DMS53 treated with DMSO at 0.1 percent for 48 hours (cell line): ENCODE measurements around the gene UPF3A.
"Not testable (repeated sequence)": the region's sequence is repeated elsewhere in the genome, so short reads cannot be mapped to it uniquely, and the experiment has no call there.

Source experiments
- DNase-seq: peaks from one replicate; lab custom pipeline; 2025; ENCODE audit not compliant: unreplicated experiment; lab: John Stamatoyannopoulos, UW

UPF3A gene

DNA sequence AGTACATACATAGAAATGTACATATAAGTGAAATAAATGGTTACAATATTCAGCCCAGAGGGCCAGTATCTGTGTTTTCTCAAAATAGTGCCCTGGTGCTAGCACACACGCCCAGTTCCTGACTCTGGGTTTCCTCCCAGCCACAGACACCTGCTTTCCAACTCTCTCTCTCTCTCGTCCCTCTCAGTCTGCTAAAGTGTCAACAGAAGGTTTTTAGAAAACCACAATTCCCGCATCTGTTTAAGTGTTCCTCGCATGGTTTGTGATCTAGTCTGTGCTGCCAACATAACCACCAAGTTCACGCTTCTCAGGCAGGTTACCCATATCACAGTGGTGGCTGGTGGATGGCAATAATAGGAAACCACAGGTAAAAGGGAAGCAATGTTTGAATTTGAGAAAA, 17.8 kb upstream of the UPF3A start:
- no peak for DNase-seq

DNA sequence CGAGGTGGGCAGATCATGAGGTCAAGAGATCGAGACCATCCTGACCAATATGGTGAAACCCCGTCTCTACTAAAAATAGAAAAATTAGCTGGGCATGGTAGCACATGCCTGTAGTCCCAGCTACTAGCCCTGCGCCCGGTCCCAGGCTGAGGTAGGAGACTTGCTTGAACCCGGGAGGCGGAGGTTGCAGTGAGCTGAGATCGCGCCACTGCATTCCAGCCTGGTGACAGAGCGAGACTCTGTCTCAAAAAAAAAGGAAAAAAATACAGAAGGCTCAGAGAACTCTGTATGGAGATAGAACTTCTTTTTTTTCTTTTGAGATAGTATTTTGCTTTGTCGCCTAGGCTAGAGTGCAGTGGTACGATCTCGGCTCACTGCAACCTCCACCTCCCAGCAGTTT, 17.1 kb upstream of the UPF3A start:
- not testable (repeated sequence) for DNase-seq

GRCh38 chr13:114264886-114265611, 16.4 kb upstream of the UPF3A start:
- no peak for DNase-seq

DNA sequence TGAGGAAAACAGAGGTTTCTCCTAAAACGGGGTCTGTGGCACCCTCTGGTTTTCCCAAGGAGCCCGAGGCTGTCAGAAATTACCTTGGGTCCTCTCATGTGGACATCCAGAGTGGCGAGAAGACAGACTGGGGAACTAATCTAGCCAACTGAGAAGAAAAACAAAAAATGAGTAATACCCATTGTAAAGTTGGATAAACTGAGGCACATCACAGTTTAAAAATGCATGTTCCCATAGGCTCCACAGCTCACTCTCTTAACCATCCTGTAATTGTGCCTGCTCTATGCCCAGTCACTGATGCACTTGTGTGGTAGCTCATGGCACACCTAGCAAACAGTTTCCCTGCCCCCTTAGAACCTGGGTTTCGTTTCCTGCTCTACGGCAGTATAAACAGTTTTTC, 15.2 kb upstream of the UPF3A start:
- no peak for DNase-seq

DNA sequence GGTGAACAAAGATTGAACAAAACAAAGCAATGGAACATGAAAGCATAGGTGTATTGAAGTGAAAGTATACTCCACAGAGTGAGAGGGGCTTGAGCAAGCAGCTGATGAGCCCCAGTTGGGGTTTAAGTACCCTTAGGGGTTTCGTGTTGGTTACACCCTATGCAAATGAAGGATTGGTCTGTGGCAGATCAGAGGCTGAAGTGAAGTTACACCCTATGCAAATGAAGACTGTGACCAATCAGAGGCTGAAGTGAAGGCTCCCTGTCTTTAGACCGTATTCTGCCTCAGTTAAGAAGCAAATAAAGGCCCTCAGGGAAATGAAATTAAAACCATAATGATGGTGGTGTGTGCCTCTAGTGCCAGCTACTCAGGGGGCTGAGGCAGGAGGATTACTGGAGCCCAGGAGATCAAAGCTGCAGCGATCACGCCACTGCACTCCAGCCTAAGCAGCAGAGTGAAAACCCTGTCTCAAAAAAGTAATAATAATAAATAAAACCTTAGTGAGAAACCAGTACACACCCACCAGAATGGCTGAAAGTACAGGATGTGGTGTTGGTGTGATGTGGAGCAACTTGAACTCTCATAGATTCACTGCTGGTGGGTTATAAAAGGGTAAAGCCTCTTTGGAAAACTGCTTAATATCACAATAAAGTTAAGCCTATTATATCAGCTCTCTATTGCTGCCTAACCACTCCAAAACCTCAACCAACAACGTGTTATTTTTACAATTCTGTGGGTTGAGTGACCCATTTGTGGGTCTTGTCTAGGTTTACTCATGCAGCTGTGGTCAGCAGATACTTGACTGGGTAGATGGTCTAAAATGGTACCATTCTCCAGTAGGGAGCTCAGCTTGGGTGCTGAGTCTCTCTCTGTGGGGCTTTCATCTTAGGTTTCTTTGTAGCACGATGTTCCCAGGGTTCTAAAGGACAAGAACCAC, 12.8 kb upstream of the UPF3A start:
- no peak for DNase-seq

DNA sequence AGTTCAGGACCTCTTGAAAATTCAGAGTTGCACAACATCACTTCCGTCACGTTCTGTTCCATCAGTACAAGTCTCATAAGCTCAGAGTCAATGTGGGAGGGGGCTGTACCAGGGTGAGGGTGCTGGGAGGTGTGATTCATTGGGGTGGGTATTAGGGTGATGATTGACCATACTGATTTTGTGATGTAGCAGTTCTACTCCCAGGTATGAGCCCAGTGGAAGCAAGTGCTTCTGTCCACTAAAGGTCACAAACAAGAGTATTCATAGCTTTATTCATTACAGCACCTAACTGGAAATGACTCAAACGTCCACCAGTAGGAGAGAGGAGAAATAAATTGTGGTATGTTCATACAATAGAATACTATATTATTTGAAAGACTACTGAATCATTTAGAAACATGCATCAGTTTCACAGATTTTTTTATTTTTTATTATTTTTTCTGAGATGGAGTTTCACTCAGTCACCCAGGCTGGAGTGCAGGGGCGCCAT, 12.1 kb upstream of the UPF3A start:
- no peak for DNase-seq

DNA sequence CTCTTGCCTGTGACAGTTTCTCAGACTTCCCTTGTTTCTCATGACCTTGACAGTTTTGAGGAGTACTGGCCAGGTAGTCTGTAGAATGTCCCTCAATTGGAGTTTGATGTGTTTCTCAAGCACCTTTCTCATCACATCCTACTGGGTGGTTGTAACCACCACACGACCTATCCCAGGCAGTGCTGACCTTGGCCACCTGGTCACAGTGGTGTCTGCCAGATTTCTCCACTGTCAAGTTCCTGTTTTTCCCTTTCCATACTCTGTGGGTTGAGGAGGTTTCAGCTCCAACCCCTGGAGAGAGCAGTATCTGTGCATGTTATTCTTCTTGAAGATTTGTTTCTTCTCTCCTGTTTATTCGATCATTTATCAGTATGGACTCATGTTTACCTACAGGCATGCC, 8.4 kb upstream of the UPF3A start:
- DNase-seq: no peak

GRCh38 chr13:114275304-114275703, 6.1 kb upstream of the UPF3A start:
- no peak for DNase-seq

- no peak for DNase-seq
Measured at GRCh38 chr13:114279146-114279545, 2.3 kb upstream of the UPF3A start.

- DNase-seq: no peak
Measured at GRCh38 chr13:114279758-114280355, 1.5 kb upstream of the UPF3A start.

DNA sequence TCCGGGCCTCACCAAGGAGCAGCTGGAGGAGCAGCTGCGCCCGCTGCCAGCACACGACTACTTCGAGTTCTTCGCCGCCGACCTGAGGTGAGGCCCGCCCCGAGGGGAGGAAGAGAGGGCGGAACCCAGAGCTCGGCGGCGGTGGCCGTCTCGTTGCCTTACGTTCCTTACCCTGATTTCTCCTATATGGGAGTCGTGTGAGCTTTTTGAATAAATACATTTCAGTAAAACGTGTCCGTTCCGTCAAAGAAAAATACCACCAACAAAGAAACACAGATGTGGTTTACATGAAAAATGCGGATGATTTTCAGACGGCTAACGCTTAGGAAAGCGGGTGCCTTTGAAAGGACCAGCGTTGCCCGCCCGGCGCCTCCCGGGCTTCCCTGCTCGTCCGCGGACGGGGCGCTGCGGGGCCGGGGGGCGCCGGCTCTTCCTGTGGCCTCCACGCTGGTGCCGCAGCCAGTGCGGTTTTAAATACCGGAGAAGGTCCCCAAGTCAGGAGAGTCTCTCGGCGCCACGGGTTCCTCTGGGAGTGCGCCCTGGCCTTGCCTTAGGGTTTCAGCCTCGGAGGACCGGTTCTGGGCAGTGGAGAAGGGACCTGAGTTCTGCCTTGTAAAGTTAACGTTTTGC, 755 bp downstream of the UPF3A start:
- DNase-seq: peak; percentile 21

- DNase-seq: no peak
Measured at GRCh38 chr13:114283576-114283975, 2.2 kb downstream of the UPF3A start.

DNA sequence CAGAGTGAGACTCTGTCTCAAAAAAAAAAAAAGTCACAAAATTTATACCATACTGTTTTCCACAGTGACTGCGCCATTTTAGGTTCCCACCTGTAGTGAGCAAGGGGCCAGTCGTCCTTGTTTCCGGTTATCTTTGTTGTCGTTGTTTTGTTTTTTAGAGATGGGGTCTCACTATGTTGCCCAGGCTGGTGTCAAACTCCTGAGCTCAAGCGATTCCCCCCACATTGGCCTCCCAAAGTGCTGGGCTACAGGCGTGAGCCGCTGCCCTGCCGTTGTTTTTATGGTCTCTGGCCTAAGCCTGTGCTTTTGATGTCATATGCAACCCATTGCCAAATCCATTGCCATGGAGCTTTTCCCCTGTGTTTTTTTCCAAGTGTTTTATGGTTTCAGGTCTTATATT, 3.3 kb downstream of the UPF3A start:
- no peak for DNase-seq

GRCh38 chr13:114285166-114285808, 3.9 kb downstream of the UPF3A start:
- DNase-seq: no peak

DNA sequence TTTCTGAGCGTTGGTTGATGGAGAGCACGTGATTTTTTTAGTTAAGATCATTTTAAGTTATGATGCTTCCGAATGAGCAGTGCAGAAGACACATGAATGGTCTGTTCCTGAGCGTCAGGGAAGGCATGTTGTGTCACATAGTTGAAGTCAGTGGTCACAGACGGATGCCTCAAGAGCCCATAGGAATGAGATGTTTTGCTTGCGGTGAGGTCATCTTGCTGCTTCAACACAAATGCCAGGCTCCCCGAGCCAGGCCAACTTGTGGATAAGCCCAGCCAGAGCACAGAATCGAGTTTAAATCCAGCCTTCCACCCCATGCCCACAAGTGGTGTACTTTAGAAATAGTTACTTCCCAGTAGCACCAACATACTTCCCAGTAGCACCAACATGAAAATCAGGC, 5.4 kb downstream of the UPF3A start:
- no peak for DNase-seq

GRCh38 chr13:114288157-114288591, 6.8 kb downstream of the UPF3A start:
- DNase-seq: no peak

GRCh38 chr13:114296448-114296847, 15.0 kb downstream of the UPF3A start:
- DNase-seq: no peak

GRCh38 chr13:114296902-114297301, 15.5 kb downstream of the UPF3A start:
- no peak for DNase-seq

DNA sequence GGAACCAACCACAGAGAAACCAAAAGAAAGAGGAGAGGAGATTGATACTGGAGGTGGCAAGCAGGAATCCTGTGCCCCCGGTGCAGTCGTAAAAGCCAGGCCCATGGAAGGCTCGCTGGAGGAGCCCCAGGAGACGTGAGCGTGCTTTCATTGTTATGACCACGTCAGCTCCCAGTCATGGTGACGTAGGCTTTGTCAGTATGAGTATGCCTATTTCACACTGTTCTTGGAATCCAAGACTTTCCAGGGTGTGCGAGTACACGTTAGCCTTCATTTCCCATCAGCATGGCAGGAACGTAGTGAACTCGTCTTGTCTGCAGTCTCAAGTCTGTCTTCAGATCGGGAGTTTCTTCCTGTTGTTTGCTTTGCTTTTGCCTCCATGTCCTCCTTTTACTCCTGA, 17.5 kb downstream of the UPF3A start:
- no peak for DNase-seq

DNA sequence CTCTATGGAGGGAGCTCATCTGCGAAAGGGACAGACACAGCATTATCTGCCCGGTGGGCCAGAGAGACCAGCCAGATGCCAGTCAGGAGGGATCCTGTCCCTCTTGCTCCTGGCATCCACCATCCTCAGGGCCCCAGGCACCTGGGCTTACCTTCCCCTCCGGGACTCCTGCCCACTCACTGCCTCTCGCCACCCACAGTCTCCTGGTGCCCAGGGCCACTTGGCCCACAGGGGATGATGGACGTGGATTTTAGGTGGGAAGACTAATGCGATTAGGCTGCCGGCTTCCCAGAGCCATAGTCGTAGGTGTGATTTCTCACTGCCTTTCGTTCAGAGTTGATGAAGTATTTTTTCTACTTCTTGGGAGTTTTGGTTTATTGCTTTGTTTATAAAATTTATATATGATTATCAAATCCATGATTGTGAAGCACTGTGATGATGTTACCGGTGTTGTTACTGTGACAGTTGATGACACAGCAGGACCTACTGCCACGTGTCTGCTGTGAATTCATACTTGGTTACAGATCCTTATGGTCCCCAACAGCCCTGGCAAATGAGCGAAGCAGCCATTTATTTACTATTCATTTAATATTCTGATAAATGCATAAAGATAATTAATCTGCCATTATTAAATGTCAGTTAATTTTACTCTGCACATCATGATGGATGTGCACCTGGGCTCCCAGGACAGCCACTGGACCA, 18.4 kb downstream of the UPF3A start:
- no peak for DNase-seq
